WTC11 (cell line): ENCODE measurements around the gene TEKT5. TPM values are rescaled to one million over a fixed set of nuclear protein-coding genes. Genes with fewer than 3 reads are reported as not detected.

Source experiments
- ATAC-seq: fragments of 200-7000 bp; cut with Tn5 transposase; 2 replicates; pipeline ENCODE4 v1.10.0; 2021; ENCODE audit warnings: mild to moderate bottlenecking, moderate library complexity
- CTCF ChIA-PET: fragments of 300-600 bp; sonication (Branson Sonifier 250); formaldehyde crosslinking; loops from one replicate; lab custom pipeline; 2021; ENCODE audit warnings: antibody characterized with exemption; lab: Charles Lee
- POLR2A ChIA-PET: fragments of 350-600 bp; sonication (Branson Sonifier 250); formaldehyde crosslinking; loops from one replicate; lab custom pipeline; 2021; ENCODE audit warnings: antibody characterized with exemption; lab: Charles Lee
- DNase-seq: peaks from one replicate; pipeline ENCODE4 v3.0.0; 2021; ENCODE audit warnings: low spot score
- H3K27ac Mint-ChIP-seq: 2 replicates; pipeline ENCODE4 v1.8.0; 2021; ENCODE audit warnings: mixed read lengths
- H3K27me3 Mint-ChIP-seq: 2 replicates; pipeline ENCODE4 v1.8.0; 2021; ENCODE audit warnings: low read depth, mild to moderate bottlenecking, moderate library complexity, mixed read lengths
- H3K36me3 Mint-ChIP-seq: 2 replicates; pipeline ENCODE4 v1.8.0; 2021; ENCODE audit warnings: mixed read lengths
- H3K4me1 Mint-ChIP-seq: 2 replicates; pipeline ENCODE4 v1.8.0; 2022; ENCODE audit warnings: mixed read lengths
- H3K4me3 Mint-ChIP-seq: 2 replicates; pipeline ENCODE4 v1.8.0; 2021; ENCODE audit warnings: mild to moderate bottlenecking, moderate library complexity, mixed read lengths
- H3K9me3 Mint-ChIP-seq: 2 replicates; pipeline ENCODE4 v1.8.0; 2021; ENCODE audit warnings: mixed read lengths
- ATF1 ChIP-seq: sonication (generic); formaldehyde crosslinking; IDR thresholded peaks from 2 replicates; pipeline ENCODE4 v1.8.1; 2023; ENCODE audit warnings: mild to moderate bottlenecking, moderate library complexity, missing genetic modification reagents
- ATF2 ChIP-seq: sonication (generic); formaldehyde crosslinking; IDR thresholded peaks from 2 replicates; pipeline ENCODE4 v1.8.1; 2022; ENCODE audit warnings: low read depth, missing genetic modification reagents, borderline replicate concordance
- ATF3 ChIP-seq: sonication (generic); formaldehyde crosslinking; conservative IDR thresholded peaks from 2 replicates; pipeline ENCODE4 v1.8.1; 2022; ENCODE audit warnings: mild to moderate bottlenecking, missing genetic modification reagents
- ATF6 ChIP-seq: sonication (generic); formaldehyde crosslinking; IDR thresholded peaks from 2 replicates; pipeline ENCODE4 v1.8.1; 2023; ENCODE audit warnings: mild to moderate bottlenecking, missing genetic modification reagents
- CBFB ChIP-seq: sonication (generic); formaldehyde crosslinking; IDR thresholded peaks from 2 replicates; pipeline ENCODE4 v1.8.1; 2022; ENCODE audit warnings: mild to moderate bottlenecking, low read depth, missing genetic modification reagents
- EMX1 ChIP-seq: fragments of 250-450 bp; sonication (Bioruptor Pico); IDR thresholded peaks from 2 replicates; pipeline ENCODE4 v1.8.0; 2021; ENCODE audit warnings: mild to moderate bottlenecking
- ERG ChIP-seq: fragments of 250-450 bp; sonication (Bioruptor Pico); IDR thresholded peaks from 2 replicates; pipeline ENCODE4 v1.8.0; 2021; ENCODE audit warnings: mild to moderate bottlenecking
- FOXP4 ChIP-seq: sonication (generic); formaldehyde crosslinking; IDR thresholded peaks from 2 replicates; pipeline ENCODE4 v1.8.0; 2022; ENCODE audit warnings: mild to moderate bottlenecking, missing genetic modification reagents
- GABPB1 ChIP-seq: sonication (generic); formaldehyde crosslinking; IDR thresholded peaks from 2 replicates; pipeline ENCODE4 v1.8.1; 2023; ENCODE audit warnings: mild to moderate bottlenecking, missing genetic modification reagents
- GTF2I ChIP-seq: fragments of 250-450 bp; sonication (Bioruptor Pico); conservative IDR thresholded peaks from 2 replicates; pipeline ENCODE4 v1.4.0; 2021; ENCODE audit warnings: mild to moderate bottlenecking
- IRF2 ChIP-seq: sonication (generic); formaldehyde crosslinking; IDR thresholded peaks from 2 replicates; pipeline ENCODE4 v1.8.0; 2022; ENCODE audit warnings: low read depth, missing genetic modification reagents, borderline replicate concordance
- MXD4 ChIP-seq: fragments of 250-450 bp; sonication (Bioruptor Pico); IDR thresholded peaks from 2 replicates; pipeline ENCODE4 v1.8.0; 2021; ENCODE audit warnings: mild to moderate bottlenecking, moderate library complexity, borderline replicate concordance
- MYBL2 ChIP-seq: sonication (generic); formaldehyde crosslinking; IDR thresholded peaks from 2 replicates; pipeline ENCODE4 v1.8.1; 2023; ENCODE audit warnings: mild to moderate bottlenecking, moderate library complexity, missing genetic modification reagents
- NR2C2 ChIP-seq: sonication (generic); formaldehyde crosslinking; IDR thresholded peaks from 2 replicates; pipeline ENCODE4 v1.8.0; 2022; ENCODE audit warnings: mild to moderate bottlenecking, missing genetic modification reagents
- NR3C1 ChIP-seq: sonication (generic); formaldehyde crosslinking; conservative IDR thresholded peaks from 2 replicates; pipeline ENCODE4 v1.8.1; 2023; ENCODE audit warnings: low read depth, mild to moderate bottlenecking, missing genetic modification reagents
- OVOL2 ChIP-seq: fragments of 250-450 bp; sonication (Bioruptor Pico); IDR thresholded peaks from 2 replicates; pipeline ENCODE4 v1.9.0; 2021; ENCODE audit warnings: mild to moderate bottlenecking, borderline replicate concordance
- SMAD3 ChIP-seq: sonication (generic); formaldehyde crosslinking; IDR thresholded peaks from 2 replicates; pipeline ENCODE4 v1.8.0; 2022; ENCODE audit warnings: missing genetic modification reagents, mild to moderate bottlenecking, borderline replicate concordance
- SMAD4 ChIP-seq: sonication (generic); formaldehyde crosslinking; IDR thresholded peaks from 2 replicates; pipeline ENCODE4 v1.8.0; 2022; ENCODE audit warnings: mild to moderate bottlenecking, missing genetic modification reagents
- SOX15 ChIP-seq: fragments of 250-450 bp; sonication (Bioruptor Pico); IDR thresholded peaks from 2 replicates; pipeline ENCODE4 v1.9.0; 2021; ENCODE audit warnings: mild to moderate bottlenecking
- TEAD1 ChIP-seq: sonication (generic); formaldehyde crosslinking; IDR thresholded peaks from 2 replicates; pipeline ENCODE4 v1.8.0; 2022; ENCODE audit warnings: mild to moderate bottlenecking, missing genetic modification reagents
- TP53 ChIP-seq: sonication (generic); formaldehyde crosslinking; IDR thresholded peaks from 2 replicates; pipeline ENCODE4 v1.8.1; 2023; ENCODE audit warnings: mild to moderate bottlenecking, missing genetic modification reagents
- USF2 ChIP-seq: sonication (generic); formaldehyde crosslinking; IDR thresholded peaks from 2 replicates; pipeline ENCODE4 v1.8.1; 2023; ENCODE audit warnings: mild to moderate bottlenecking, missing genetic modification reagents, moderate library complexity
- ZBTB21 ChIP-seq: sonication (generic); formaldehyde crosslinking; IDR thresholded peaks from 2 replicates; pipeline ENCODE4 v1.8.1; 2023; ENCODE audit warnings: mild to moderate bottlenecking, missing genetic modification reagents, borderline replicate concordance
- ZBTB43 ChIP-seq: sonication (generic); formaldehyde crosslinking; IDR thresholded peaks from 2 replicates; pipeline ENCODE4 v1.8.1; 2023; ENCODE audit warnings: mild to moderate bottlenecking, missing genetic modification reagents
- ZNF396 ChIP-seq: fragments of 250-450 bp; sonication (Bioruptor Pico); IDR thresholded peaks from 2 replicates; pipeline ENCODE4 v1.8.0; 2021; ENCODE audit warnings: mild to moderate bottlenecking, moderate library complexity, borderline replicate concordance
- ZNF425 ChIP-seq: fragments of 250-450 bp; sonication (Bioruptor Pico); conservative IDR thresholded peaks from 2 replicates; pipeline ENCODE4 v1.9.0; 2021; ENCODE audit warnings: mild to moderate bottlenecking
- ZNF671 ChIP-seq: fragments of 250-450 bp; sonication (Bioruptor Pico); IDR thresholded peaks from 2 replicates; pipeline ENCODE4 v1.8.0; 2021; ENCODE audit warnings: mild to moderate bottlenecking
- total RNA-seq: library from RNA; stranded (reverse); gene quantifications from 3 replicates; pipeline ENCODE4 v1.2.3, GENCODE V29; 2021

TEKT5 gene
- total RNA-seq, 1 experiment from 2014 or later, result 1.1 TPM

- H3K4me3 Mint-ChIP-seq, result no peak overlapping the region
- no peaks in the 10 kb centered on the region for H3K9me3 Mint-ChIP-seq
- H3K27ac Mint-ChIP-seq, result no peak overlapping the region
- CTCF ChIA-PET, result no interaction called here
- H3K27me3 Mint-ChIP-seq, result no peaks in the 10 kb centered on the region
- POLR2A ChIA-PET, result no interaction called here
- no peaks in the 10 kb centered on the region for H3K4me1 Mint-ChIP-seq
- TF ChIP-seq ATF6 (CRISPR knock-in tag) (no peak), EMX1 (CRISPR knock-in tag) (no peak), SOX15 (no peak), ATF2 (CRISPR knock-in tag) (no peak), SMAD3 (no peak), NR2C2 (CRISPR knock-in tag) (no peak), CBFB (CRISPR knock-in tag) (no peak), NR3C1 (CRISPR knock-in tag) (no peak), SMAD4 (no peak), ATF1 (CRISPR knock-in tag) (no peak), ATF3 (CRISPR knock-in tag) (no peak), MYBL2 (CRISPR knock-in tag) (no peak), FOXP4 (CRISPR knock-in tag) (no peak), ZNF396 (no peak), GTF2I (CRISPR knock-in tag) (no peak), TEAD1 (CRISPR knock-in tag) (no peak), IRF2 (CRISPR knock-in tag) (no peak)
- no peaks in the 10 kb centered on the region for H3K36me3 Mint-ChIP-seq
- no peak for DNase-seq
- ATAC-seq, result no peak
Observed at GRCh38 chr16:10671729-10672128, 23.0 kb downstream of the TEKT5 start.

- POLR2A ChIA-PET, result no interaction called here
- no peaks in the 10 kb centered on the region for H3K36me3 Mint-ChIP-seq
- no peak for TF ChIP-seq NR2C2 (CRISPR knock-in tag)
- no peak for TF ChIP-seq GABPB1 (CRISPR knock-in tag)
- TF ChIP-seq ZBTB43 (CRISPR knock-in tag), result no peak
- no peak for TF ChIP-seq ERG (CRISPR knock-in tag)
- TF ChIP-seq ZNF425 (CRISPR knock-in tag), result no peak
- TF ChIP-seq ATF1 (CRISPR knock-in tag), result no peak
- no peak for TF ChIP-seq ZNF671
- TF ChIP-seq ZBTB21 (CRISPR knock-in tag), result no peak
- no peak for TF ChIP-seq TP53
- no peak for TF ChIP-seq OVOL2 (CRISPR knock-in tag)
- TF ChIP-seq SOX15, result no peak
- TF ChIP-seq USF2 (CRISPR knock-in tag), result no peak
- TF ChIP-seq MXD4 (CRISPR knock-in tag), result no peak
- no peak for TF ChIP-seq SMAD3
Observed at GRCh38 chr16:10669791-10670190, 24.9 kb downstream of the TEKT5 start.

More at GRCh38 chr16:10669791-10670190, 24.9 kb downstream of the TEKT5 start:
- no peak overlapping the region for H3K4me3 Mint-ChIP-seq
- H3K4me1 Mint-ChIP-seq, result no peaks in the 10 kb centered on the region
- no peaks in the 10 kb centered on the region for H3K27me3 Mint-ChIP-seq
- CTCF ChIA-PET, result no interaction called here
- no peak for ATAC-seq
- no peaks in the 10 kb centered on the region for H3K9me3 Mint-ChIP-seq
- no peak for DNase-seq
- no peak overlapping the region for H3K27ac Mint-ChIP-seq
